HG03558 (cell line): Measurements from ENCODE around the gene KIF13A.
"Not testable (repeated sequence)": the region's sequence is repeated elsewhere in the genome, so short reads cannot be mapped to it uniquely, and the experiment has no call there.

Experiments used
- ATAC-seq: cut with Tn5 transposase; IDR thresholded peaks from one replicate; pipeline ENCODE4 v1.9.1; 2021; ENCODE audit warnings: moderate number of reproducible peaks; ENCODE audit not compliant: unreplicated experiment; ENCODE audit errors: extremely low read depth

The KIF13A gene

DNA sequence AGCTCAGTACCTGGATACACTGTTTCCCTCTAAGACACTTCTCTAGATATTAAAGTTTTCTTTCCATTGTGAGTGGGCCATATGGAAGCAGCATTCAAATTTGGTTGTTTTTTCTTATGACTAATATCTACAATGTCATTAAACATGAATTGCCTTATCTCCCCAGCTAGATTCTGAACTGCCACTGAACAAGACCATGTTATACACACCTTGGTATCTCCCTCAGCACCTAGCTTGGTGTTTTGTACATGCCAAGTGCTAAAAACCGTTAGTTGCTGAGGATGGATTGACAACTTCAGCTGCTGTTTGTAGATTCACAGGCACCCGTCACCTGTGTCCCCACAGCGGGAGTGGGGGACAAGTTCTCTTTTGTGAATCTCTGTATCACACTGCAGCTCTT is 131.1 kb downstream of the KIF13A start:
- no peak for ATAC-seq

- ATAC-seq, result no peak
These were observed 132.1 kb downstream of the KIF13A start for GRCh38 chr6:17855381-17855780.

- no peak for ATAC-seq
These were observed 133.9 kb downstream of the KIF13A start for GRCh38 chr6:17853533-17853932.

GRCh38 chr6:17851720-17852161 is 135.7 kb downstream of the KIF13A start:
- ATAC-seq, result no peak

GRCh38 chr6:17851001-17851719 is 136.3 kb downstream of the KIF13A start:
- ATAC-seq, result no peak

- no peak for ATAC-seq
These were observed 137.2 kb downstream of the KIF13A start for GRCh38 chr6:17850281-17850680.

- ATAC-seq, result no peak
These were observed 140.2 kb downstream of the KIF13A start for GRCh38 chr6:17847203-17847760.

DNA sequence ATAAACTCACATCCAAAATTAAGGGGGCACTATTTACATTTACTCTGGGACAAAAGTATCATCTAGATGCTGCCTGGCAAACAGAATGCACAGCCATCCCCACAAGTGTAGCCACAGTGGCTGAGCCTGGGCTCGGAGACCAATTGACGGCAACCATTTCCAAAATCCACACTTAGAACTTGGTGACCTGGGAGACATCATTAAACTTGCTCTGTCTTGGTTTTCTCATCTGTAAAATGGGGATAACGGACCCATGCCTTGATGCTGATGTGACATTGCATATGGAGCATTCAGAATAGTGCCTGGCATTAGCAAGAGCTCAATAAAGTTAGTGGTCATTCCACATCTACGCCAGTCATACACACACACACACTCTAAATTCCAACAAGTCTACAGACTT is 140.7 kb downstream of the KIF13A start:
- ATAC-seq, result no peak

DNA sequence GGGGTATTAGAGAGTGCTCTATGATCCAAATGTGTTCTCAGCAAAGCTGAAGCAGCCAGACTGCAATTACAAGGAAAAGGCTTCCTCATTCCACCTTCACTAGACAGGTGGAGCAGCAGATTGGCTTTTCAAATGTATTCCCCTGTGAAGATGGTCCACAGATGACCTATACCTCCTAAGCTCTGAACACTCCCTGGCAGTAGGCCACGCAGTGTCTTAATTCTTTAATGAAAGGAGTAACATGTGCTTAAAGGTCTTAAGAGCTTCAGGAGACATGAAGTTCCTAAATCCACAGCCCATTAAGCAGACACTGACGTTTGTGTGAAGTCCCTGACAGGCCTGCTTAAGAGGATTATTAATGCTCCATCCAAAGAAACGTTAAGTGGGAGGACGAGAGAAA is 141.8 kb downstream of the KIF13A start:
- no peak for ATAC-seq

- not testable (repeated sequence) for ATAC-seq
These were observed 142.5 kb downstream of the KIF13A start for GRCh38 chr6:17844967-17845366.

DNA sequence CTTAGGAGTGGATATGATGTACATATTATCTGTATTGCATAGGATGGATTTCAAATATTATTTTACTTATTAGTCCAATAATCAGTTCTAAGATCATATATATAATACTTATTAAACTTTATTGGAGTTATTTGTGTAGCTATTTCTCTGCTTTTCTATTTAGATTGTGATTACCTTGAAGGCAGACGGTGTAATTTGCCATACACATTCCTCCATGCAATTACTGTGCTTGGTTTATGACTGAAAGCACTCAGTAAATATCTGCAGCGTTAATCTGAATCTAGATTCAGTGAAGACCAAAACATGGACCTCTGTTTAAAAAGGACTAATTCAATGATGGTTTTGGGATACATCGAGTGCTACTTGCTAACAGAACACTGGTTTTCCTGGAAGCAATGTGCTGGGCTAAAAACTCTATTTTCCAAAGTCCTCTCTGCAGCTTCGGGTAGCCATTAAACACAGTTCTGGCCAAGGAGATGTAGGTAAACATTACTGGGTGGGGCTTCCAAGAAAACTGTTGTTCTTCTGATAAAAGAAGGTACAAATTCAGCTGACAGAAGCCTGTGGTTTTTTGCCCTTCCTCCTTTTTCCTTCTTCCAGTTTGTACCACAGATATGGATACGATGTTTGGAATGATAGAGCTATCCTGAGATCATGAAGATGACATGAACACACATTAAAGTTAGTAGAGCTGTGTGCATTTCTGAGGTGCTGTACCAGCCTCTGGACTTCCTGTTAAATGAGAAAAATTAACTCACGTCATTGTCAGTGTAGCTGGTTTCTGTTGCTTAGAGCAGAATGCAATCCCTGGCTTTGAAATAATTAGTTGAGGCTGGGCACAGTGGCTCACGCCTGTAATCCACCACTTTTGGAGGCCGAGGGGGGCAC is 144.3 kb downstream of the KIF13A start:
- ATAC-seq, result no peak

- ATAC-seq, result no peak
These were observed 145.2 kb downstream of the KIF13A start for GRCh38 chr6:17842014-17842776.

GRCh38 chr6:17839513-17840223 is 147.8 kb downstream of the KIF13A start:
- no peak for ATAC-seq

DNA sequence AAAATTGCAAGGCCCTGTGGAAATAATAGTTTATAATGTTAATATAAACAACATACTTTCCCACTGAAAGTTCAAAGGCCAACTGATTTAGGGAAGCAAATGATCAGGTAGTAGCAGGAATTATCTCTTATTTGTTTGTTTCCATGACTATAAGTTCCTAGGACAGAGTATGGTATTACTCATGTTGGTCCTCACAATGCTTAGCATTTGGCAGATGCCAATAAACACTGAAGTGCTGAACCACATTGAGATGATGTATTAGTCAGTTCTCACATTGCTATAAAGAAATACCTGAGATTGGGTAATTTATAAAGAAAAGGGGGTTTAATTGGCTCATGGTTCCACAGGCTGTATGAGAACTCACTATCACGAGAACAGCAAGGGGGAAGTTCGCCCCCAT is 151.1 kb downstream of the KIF13A start:
- ATAC-seq, result no peak

GRCh38 chr6:17835784-17836183 is 151.7 kb downstream of the KIF13A start:
- no peak for ATAC-seq

GRCh38 chr6:17831135-17831534 is 156.3 kb downstream of the KIF13A start:
- ATAC-seq, result no peak

DNA sequence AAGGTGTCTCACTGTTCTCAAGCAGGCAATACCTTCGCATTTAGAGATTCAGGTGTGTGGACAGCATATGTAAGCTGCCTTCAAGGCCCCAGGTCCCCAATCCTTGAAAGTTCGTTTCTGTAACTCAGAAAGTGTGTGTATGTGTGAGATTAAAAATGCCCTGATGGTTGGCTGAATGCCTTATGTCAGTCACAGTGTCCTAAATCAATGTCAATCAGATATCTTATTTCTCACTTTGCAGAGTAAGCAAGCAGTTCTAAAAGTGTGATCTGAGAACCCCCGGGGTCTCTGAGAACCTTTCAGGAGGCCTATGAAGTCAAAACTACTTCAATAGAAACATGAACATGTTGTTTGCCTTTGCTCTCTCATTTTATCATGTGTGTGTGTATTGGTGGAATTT is 157.5 kb downstream of the KIF13A start:
- ATAC-seq, result no peak

- no peak for ATAC-seq
These were observed 159.3 kb downstream of the KIF13A start for GRCh38 chr6:17828149-17828548.

- no peak for ATAC-seq
These were observed 161.1 kb downstream of the KIF13A start for GRCh38 chr6:17826301-17826700.

- no peak for ATAC-seq
These were observed 167.4 kb downstream of the KIF13A start for GRCh38 chr6:17820055-17820454.
